HEK293 (cell line): ENCODE results near the gene GRM4.

ENCODE experiments used
- EGR2 ChIP-seq: fragments of 450-650 bp; formaldehyde crosslinking; IDR thresholded peaks from 2 replicates; pipeline ENCODE4 v1.5.1; 2016; ENCODE audit warnings: low read depth, missing biosample characterization, missing genetic modification characterization
- GLI4 ChIP-seq: fragments of 450-650 bp; formaldehyde crosslinking; IDR thresholded peaks from 2 replicates; pipeline ENCODE4 v1.5.1; 2016; ENCODE audit warnings: missing biosample characterization, missing genetic modification characterization
- GLIS1 ChIP-seq: fragments of 450-650 bp; formaldehyde crosslinking; IDR thresholded peaks from 2 replicates; pipeline ENCODE4 v1.5.1; 2016; ENCODE audit warnings: missing biosample characterization, missing genetic modification characterization
- KLF1 ChIP-seq: fragments of 450-650 bp; formaldehyde crosslinking; IDR thresholded peaks from 2 replicates; pipeline ENCODE4 v1.5.1; 2016; ENCODE audit warnings: missing biosample characterization, missing genetic modification characterization
- KLF9 ChIP-seq: fragments of 450-650 bp; formaldehyde crosslinking; IDR thresholded peaks from 2 replicates; pipeline ENCODE4 v1.5.1; 2016; ENCODE audit warnings: missing biosample characterization, missing genetic modification characterization, low read depth
- MYNN ChIP-seq: fragments of 450-650 bp; formaldehyde crosslinking; IDR thresholded peaks from 2 replicates; pipeline ENCODE4 v1.5.1; 2016; ENCODE audit warnings: missing biosample characterization, missing genetic modification characterization, borderline replicate concordance
- OSR2 ChIP-seq: fragments of 450-650 bp; formaldehyde crosslinking; IDR thresholded peaks from 2 replicates; pipeline ENCODE4 v1.5.1; 2016; ENCODE audit warnings: missing biosample characterization, missing genetic modification characterization
- SP2 ChIP-seq: fragments of 450-650 bp; formaldehyde crosslinking; IDR thresholded peaks from 2 replicates; pipeline ENCODE4 v1.5.1; 2016; ENCODE audit warnings: missing biosample characterization, missing genetic modification characterization
- SP3 ChIP-seq: fragments of 450-650 bp; formaldehyde crosslinking; IDR thresholded peaks from 2 replicates; pipeline ENCODE4 v1.5.1; 2016; ENCODE audit warnings: missing biosample characterization, missing genetic modification characterization
- TCF7L2 ChIP-seq: IDR thresholded peaks from 2 replicates; pipeline ENCODE4 v1.6.1; 2011; ENCODE audit warnings: low read depth, mild to moderate bottlenecking, inconsistent platforms, low read length, moderate library complexity, borderline replicate concordance
- WT1 ChIP-seq: fragments of 450-650 bp; formaldehyde crosslinking; IDR thresholded peaks from 2 replicates; pipeline ENCODE4 v1.5.1; 2016; ENCODE audit warnings: missing biosample characterization, missing genetic modification characterization
- ZFHX2 ChIP-seq: fragments of 450-650 bp; formaldehyde crosslinking; conservative IDR thresholded peaks from 2 replicates; pipeline ENCODE4 v1.5.1; 2016; ENCODE audit warnings: missing biosample characterization, missing genetic modification characterization
- ZFP69B ChIP-seq: fragments of 450-650 bp; formaldehyde crosslinking; IDR thresholded peaks from 2 replicates; pipeline ENCODE4 v1.5.1; 2016; ENCODE audit warnings: missing biosample characterization, missing genetic modification characterization
- ZNF19 ChIP-seq: fragments of 450-650 bp; formaldehyde crosslinking; IDR thresholded peaks from 2 replicates; pipeline ENCODE4; 2016; ENCODE audit warnings: missing biosample characterization, missing genetic modification characterization, low read depth
- ZNF2 ChIP-seq: fragments of 450-650 bp; formaldehyde crosslinking; IDR thresholded peaks from 2 replicates; pipeline ENCODE4 v1.5.1; 2016; ENCODE audit warnings: missing biosample characterization, missing genetic modification characterization
- ZNF223 ChIP-seq: fragments of 450-650 bp; formaldehyde crosslinking; IDR thresholded peaks from 2 replicates; pipeline ENCODE4 v1.5.1; 2016; ENCODE audit warnings: missing biosample characterization, missing genetic modification characterization
- ZNF335 ChIP-seq: fragments of 450-650 bp; formaldehyde crosslinking; conservative IDR thresholded peaks from 2 replicates; pipeline ENCODE4 v1.5.1; 2016; ENCODE audit warnings: missing biosample characterization, missing genetic modification characterization
- ZNF473 ChIP-seq: fragments of 450-650 bp; formaldehyde crosslinking; IDR thresholded peaks from 2 replicates; pipeline ENCODE4 v1.5.1; 2017; ENCODE audit warnings: missing biosample characterization, missing genetic modification characterization
- ZNF600 ChIP-seq: fragments of 450-650 bp; formaldehyde crosslinking; IDR thresholded peaks from 2 replicates; pipeline ENCODE4 v1.5.1; 2016; ENCODE audit warnings: missing biosample characterization, missing genetic modification characterization
- ZNF624 ChIP-seq: fragments of 450-650 bp; formaldehyde crosslinking; IDR thresholded peaks from 2 replicates; pipeline ENCODE4 v1.5.1; 2017; ENCODE audit warnings: missing biosample characterization, missing genetic modification characterization
- ZNF658 ChIP-seq: fragments of 450-650 bp; formaldehyde crosslinking; IDR thresholded peaks from 2 replicates; pipeline ENCODE4; 2016; ENCODE audit warnings: missing biosample characterization, missing genetic modification characterization
- ZNF747 ChIP-seq: fragments of 450-650 bp; formaldehyde crosslinking; IDR thresholded peaks from 2 replicates; pipeline ENCODE4 v1.5.1; 2016; ENCODE audit warnings: missing biosample characterization, missing genetic modification characterization
- ZSCAN16 ChIP-seq: fragments of 450-650 bp; formaldehyde crosslinking; IDR thresholded peaks from 2 replicates; pipeline ENCODE4 v1.5.1; 2016; ENCODE audit warnings: missing biosample characterization, missing genetic modification characterization
- ZSCAN23 ChIP-seq: fragments of 450-650 bp; formaldehyde crosslinking; IDR thresholded peaks from 2 replicates; pipeline ENCODE4 v1.5.1; 2016; ENCODE audit warnings: missing biosample characterization, missing genetic modification characterization
- ZXDB ChIP-seq: fragments of 450-650 bp; formaldehyde crosslinking; IDR thresholded peaks from 2 replicates; pipeline ENCODE4 v1.5.1; 2016; ENCODE audit warnings: missing biosample characterization, missing genetic modification characterization
- TF ChIP-seq, protein P1 (sequence below): fragments of 450-650 bp; formaldehyde crosslinking; IDR thresholded peaks from 2 replicates; pipeline ENCODE4 v1.5.1; 2016; ENCODE audit warnings: missing biosample characterization, missing genetic modification characterization
- TF ChIP-seq, protein P2 (sequence below): fragments of 450-650 bp; formaldehyde crosslinking; IDR thresholded peaks from 2 replicates; pipeline ENCODE4; 2016; ENCODE audit warnings: missing biosample characterization, missing genetic modification characterization
- TF ChIP-seq, protein P3 (sequence below): fragments of 450-650 bp; formaldehyde crosslinking; IDR thresholded peaks from 2 replicates; pipeline ENCODE4 v1.5.1; 2016; ENCODE audit warnings: missing biosample characterization, missing genetic modification characterization
- TF ChIP-seq, protein P4 (sequence below): fragments of 450-650 bp; formaldehyde crosslinking; IDR thresholded peaks from 2 replicates; pipeline ENCODE4 v1.5.1; 2016; ENCODE audit warnings: missing biosample characterization, missing genetic modification characterization
- TF ChIP-seq, protein P5 (sequence below): fragments of 450-650 bp; formaldehyde crosslinking; IDR thresholded peaks from 2 replicates; pipeline ENCODE4 v1.5.1; 2017; ENCODE audit warnings: missing biosample characterization, missing genetic modification characterization
- TF ChIP-seq, protein P6 (sequence below): fragments of 450-650 bp; formaldehyde crosslinking; IDR thresholded peaks from 2 replicates; pipeline ENCODE4 v1.5.1; 2016; ENCODE audit warnings: missing biosample characterization, missing genetic modification characterization

GRM4 gene

DNA sequence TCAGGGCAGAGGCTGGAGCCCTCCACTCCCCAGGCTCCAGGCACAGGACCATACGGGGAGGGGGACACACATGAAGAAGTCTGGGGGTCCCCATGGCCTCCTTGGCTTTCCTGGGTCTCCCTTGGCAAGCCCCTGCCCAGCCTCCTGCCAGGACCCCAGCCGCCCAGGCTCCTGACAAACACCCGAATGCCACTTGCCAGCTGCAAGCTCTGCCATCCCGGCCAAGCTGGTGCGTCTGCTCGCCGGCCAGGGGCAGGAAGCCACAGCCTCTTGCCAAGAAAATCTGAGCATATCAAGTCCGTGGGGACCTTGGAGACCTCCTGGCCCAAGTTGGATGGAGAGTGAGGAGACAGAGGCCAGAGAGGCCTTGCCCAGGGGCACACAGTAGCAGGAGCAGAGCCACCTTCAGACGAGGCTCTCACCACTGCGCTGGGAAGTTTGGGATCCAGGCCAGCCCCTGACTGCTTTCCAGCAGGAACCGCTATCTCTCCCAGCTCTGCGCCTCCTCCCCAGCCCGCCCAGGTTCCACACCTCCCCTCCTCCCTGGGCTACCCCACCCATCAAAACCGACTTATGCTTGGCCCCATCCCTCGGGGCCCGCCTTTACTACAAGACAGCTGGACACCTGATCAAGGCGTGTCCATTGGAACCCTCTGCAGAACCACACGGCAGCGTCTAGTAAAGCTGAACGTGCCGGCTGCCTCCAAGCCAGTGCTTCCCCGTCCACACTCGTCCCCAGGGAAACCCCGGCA lies 80.2 kb downstream of the GRM4 start (continued):
- TF ChIP-seq, protein P1, sequence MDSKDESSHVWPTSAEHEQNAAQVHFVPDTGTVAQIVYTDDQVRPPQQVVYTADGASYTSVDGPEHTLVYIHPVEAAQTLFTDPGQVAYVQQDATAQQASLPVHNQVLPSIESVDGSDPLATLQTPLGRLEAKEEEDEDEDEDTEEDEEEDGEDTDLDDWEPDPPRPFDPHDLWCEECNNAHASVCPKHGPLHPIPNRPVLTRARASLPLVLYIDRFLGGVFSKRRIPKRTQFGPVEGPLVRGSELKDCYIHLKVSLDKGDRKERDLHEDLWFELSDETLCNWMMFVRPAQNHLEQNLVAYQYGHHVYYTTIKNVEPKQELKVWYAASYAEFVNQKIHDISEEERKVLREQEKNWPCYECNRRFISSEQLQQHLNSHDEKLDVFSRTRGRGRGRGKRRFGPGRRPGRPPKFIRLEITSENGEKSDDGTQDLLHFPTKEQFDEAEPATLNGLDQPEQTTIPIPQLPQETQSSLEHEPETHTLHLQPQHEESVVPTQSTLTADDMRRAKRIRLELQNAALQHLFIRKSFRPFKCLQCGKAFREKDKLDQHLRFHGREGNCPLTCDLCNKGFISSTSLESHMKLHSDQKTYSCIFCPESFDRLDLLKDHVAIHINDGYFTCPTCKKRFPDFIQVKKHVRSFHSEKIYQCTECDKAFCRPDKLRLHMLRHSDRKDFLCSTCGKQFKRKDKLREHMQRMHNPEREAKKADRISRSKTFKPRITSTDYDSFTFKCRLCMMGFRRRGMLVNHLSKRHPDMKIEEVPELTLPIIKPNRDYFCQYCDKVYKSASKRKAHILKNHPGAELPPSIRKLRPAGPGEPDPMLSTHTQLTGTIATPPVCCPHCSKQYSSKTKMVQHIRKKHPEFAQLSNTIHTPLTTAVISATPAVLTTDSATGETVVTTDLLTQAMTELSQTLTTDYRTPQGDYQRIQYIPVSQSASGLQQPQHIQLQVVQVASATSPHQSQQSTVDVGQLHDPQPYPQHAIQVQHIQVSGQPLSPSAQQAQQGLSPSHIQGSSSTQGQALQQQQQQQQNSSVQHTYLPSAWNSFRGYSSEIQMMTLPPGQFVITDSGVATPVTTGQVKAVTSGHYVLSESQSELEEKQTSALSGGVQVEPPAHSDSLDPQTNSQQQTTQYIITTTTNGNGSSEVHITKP (tag by site-specific recombination), result 0 out of 2 replicates have a peak, but pooled peaks have one; percentile 36
- TF ChIP-seq, protein P2, sequence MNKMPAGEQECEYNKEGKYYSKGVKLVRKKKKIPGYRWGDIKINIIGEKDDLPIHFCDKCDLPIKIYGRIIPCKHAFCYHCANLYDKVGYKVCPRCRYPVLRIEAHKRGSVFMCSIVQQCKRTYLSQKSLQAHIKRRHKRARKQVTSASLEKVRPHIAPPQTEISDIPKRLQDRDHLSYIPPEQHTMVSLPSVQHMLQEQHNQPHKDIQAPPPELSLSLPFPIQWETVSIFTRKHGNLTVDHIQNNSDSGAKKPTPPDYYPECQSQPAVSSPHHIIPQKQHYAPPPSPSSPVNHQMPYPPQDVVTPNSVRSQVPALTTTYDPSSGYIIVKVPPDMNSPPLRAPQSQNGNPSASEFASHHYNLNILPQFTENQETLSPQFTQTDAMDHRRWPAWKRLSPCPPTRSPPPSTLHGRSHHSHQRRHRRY, result no peak
- TF ChIP-seq ZNF335 (tag by site-specific recombination) (no peak), KLF9 (tag by site-specific recombination) (no peak), ZNF223 (tag by site-specific recombination) (no peak), ZFP69B (0 out of 2 replicates have a peak, but pooled peaks have one; percentile 47), ZNF473 (no peak), ZSCAN23 (tag by site-specific recombination) (no peak), ZXDB (tag by site-specific recombination) (no peak), ZNF747 (tag by site-specific recombination) (no peak), EGR2 (tag by site-specific recombination) (peak; percentile 65), KLF1 (tag by site-specific recombination) (peak; percentile 99), ZNF19 (tag by site-specific recombination) (no peak), ZNF600 (peak; percentile 88), SP3 (tag by site-specific recombination) (peak; percentile 37; the same call in 1 of the 2 replicates), GLI4 (tag by site-specific recombination) (no peak), ZNF2 (tag by site-specific recombination) (no peak), TCF7L2 (no peak), SP2 (peak; percentile 49), ZNF624 (tag by site-specific recombination) (no peak), WT1 (tag by site-specific recombination) (peak; percentile 74), ZFHX2 (peak; percentile 67), MYNN (no peak), GLIS1 (peak; percentile 83), OSR2 (0 out of 2 replicates have a peak, but pooled peaks have one; percentile 36), ZSCAN16 (tag by site-specific recombination) (no peak), ZNF658 (tag by site-specific recombination) (no peak)
- TF ChIP-seq, protein P3, sequence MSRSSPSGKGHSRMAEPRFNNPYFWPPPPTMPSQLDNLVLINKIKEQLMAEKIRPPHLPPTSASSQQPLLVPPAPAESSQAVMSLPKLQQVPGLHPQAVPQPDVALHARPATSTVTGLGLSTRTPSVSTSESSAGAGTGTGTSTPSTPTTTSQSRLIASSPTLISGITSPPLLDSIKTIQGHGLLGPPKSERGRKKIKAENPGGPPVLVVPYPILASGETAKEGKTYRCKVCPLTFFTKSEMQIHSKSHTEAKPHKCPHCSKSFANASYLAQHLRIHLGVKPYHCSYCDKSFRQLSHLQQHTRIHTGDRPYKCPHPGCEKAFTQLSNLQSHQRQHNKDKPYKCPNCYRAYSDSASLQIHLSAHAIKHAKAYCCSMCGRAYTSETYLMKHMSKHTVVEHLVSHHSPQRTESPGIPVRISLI (tag by site-specific recombination), result no peak
- TF ChIP-seq, protein P4, sequence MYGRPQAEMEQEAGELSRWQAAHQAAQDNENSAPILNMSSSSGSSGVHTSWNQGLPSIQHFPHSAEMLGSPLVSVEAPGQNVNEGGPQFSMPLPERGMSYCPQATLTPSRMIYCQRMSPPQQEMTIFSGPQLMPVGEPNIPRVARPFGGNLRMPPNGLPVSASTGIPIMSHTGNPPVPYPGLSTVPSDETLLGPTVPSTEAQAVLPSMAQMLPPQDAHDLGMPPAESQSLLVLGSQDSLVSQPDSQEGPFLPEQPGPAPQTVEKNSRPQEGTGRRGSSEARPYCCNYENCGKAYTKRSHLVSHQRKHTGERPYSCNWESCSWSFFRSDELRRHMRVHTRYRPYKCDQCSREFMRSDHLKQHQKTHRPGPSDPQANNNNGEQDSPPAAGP (tag by site-specific recombination), result peak; percentile 78
- TF ChIP-seq, protein P5, sequence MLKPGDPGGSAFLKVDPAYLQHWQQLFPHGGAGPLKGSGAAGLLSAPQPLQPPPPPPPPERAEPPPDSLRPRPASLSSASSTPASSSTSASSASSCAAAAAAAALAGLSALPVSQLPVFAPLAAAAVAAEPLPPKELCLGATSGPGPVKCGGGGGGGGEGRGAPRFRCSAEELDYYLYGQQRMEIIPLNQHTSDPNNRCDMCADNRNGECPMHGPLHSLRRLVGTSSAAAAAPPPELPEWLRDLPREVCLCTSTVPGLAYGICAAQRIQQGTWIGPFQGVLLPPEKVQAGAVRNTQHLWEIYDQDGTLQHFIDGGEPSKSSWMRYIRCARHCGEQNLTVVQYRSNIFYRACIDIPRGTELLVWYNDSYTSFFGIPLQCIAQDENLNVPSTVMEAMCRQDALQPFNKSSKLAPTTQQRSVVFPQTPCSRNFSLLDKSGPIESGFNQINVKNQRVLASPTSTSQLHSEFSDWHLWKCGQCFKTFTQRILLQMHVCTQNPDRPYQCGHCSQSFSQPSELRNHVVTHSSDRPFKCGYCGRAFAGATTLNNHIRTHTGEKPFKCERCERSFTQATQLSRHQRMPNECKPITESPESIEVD (tag by site-specific recombination), result no peak
- TF ChIP-seq, protein P6, sequence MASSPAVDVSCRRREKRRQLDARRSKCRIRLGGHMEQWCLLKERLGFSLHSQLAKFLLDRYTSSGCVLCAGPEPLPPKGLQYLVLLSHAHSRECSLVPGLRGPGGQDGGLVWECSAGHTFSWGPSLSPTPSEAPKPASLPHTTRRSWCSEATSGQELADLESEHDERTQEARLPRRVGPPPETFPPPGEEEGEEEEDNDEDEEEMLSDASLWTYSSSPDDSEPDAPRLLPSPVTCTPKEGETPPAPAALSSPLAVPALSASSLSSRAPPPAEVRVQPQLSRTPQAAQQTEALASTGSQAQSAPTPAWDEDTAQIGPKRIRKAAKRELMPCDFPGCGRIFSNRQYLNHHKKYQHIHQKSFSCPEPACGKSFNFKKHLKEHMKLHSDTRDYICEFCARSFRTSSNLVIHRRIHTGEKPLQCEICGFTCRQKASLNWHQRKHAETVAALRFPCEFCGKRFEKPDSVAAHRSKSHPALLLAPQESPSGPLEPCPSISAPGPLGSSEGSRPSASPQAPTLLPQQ (tag by site-specific recombination), result 0 out of 2 replicates have a peak, but pooled peaks have one; percentile 42
